Subcutaneous adipose tissue (tissue), 4 donors: ENCODE data around the gene ADCY1. TPM values are rescaled to one million over a fixed set of nuclear protein-coding genes. Genes with fewer than 3 reads are reported as not detected.

Experiments used
- CTCF ChIP-seq: fragments of 450-650 bp; IDR thresholded peaks from one replicate; pipeline ENCODE4 v1.5.1; 2016; ENCODE audit warnings: low read depth, mild to moderate bottlenecking, control low read depth, antibody characterized with exemption, moderate library complexity
- total RNA-seq, 4 donors: library from RNA; depleted of rRNA; stranded (reverse); fragments of >200 nt; gene quantifications; one replicate each; pipeline ENCODE4 v1.1.0, GENCODE V29; 2016

Gene ADCY1
- total RNA-seq, 4 donors from 2014 or later = 0.94 to 3.1 (median 1.6) TPM

GRCh38 chr7:45655539-45655938 lies 81.4 kb downstream of the ADCY1 start:
- no peak for TF ChIP-seq CTCF

GRCh38 chr7:45656431-45656830 lies 82.3 kb downstream of the ADCY1 start:
- TF ChIP-seq CTCF = no peak

GRCh38 chr7:45657136-45657889 lies 83.1 kb downstream of the ADCY1 start:
- TF ChIP-seq CTCF = no peak

- no peak for TF ChIP-seq CTCF
These were observed 83.9 kb downstream of the ADCY1 start for GRCh38 chr7:45657890-45658715.

GRCh38 chr7:45658716-45659495 lies 84.7 kb downstream of the ADCY1 start:
- TF ChIP-seq CTCF = no peak

GRCh38 chr7:45659496-45660139 lies 85.5 kb downstream of the ADCY1 start:
- no peak for TF ChIP-seq CTCF
